SK-N-SH treated with all-trans-retinoic acid at 6 μM for 48 hours (cell line): ENCODE results near the gene BCAR3.

Source experiments
- ATAC-seq: fragments of 200-7000 bp; cut with Tn5 transposase; 3 replicates; pipeline ENCODE4 v1.9.1; 2020; ENCODE audit warnings: mild to moderate bottlenecking, moderate library complexity
- ARNTL ChIP-seq: fragments of 450-650 bp; formaldehyde crosslinking; IDR thresholded peaks from 2 replicates; pipeline ENCODE4 v1.5.0; 2020; ENCODE audit warnings: low read depth, mild to moderate bottlenecking, moderate library complexity, borderline replicate concordance
- BACH2 ChIP-seq: fragments of 250-450 bp; sonication (Bioruptor Pico); IDR thresholded peaks from 2 replicates; pipeline ENCODE4 v1.9.0; 2021; ENCODE audit warnings: mild to moderate bottlenecking, borderline replicate concordance
- ESRRG ChIP-seq: fragments of 250-450 bp; sonication (Bioruptor Pico); IDR thresholded peaks from 2 replicates; pipeline ENCODE4 v1.6.1; 2021; ENCODE audit warnings: mild to moderate bottlenecking
- GLIS3 ChIP-seq: fragments of 250-450 bp; sonication (Bioruptor Pico); IDR thresholded peaks from 2 replicates; pipeline ENCODE4 v1.5.0; 2020; ENCODE audit warnings: mild to moderate bottlenecking, moderate library complexity
- ISL1 ChIP-seq: fragments of 250-450 bp; sonication (Bioruptor Pico); IDR thresholded peaks from 2 replicates; pipeline ENCODE4 v2.1.2; 2022; ENCODE audit warnings: mild to moderate bottlenecking, moderate library complexity
- OSR1 ChIP-seq: fragments of 250-450 bp; sonication (Bioruptor Pico); IDR thresholded peaks from 2 replicates; pipeline ENCODE4 v1.8.0; 2022; ENCODE audit warnings: moderate library complexity, mild to moderate bottlenecking, inconsistent platforms
- PPARA ChIP-seq: fragments of 250-450 bp; sonication (Bioruptor Pico); IDR thresholded peaks from 2 replicates; pipeline ENCODE4 v1.5.0; 2020; ENCODE audit warnings: mild to moderate bottlenecking, borderline replicate concordance
- SNAI2 ChIP-seq: fragments of 250-450 bp; sonication (Bioruptor Pico); IDR thresholded peaks from 2 replicates; pipeline ENCODE4 v1.5.0; 2020; ENCODE audit warnings: mild to moderate bottlenecking, moderate library complexity
- TCF4 ChIP-seq: fragments of 250-450 bp; sonication (Bioruptor Pico); IDR thresholded peaks from 2 replicates; pipeline ENCODE4 v1.8.0; 2021; ENCODE audit warnings: mild to moderate bottlenecking, moderate library complexity, borderline replicate concordance
- TOX ChIP-seq: fragments of 250-450 bp; sonication (Bioruptor Pico); IDR thresholded peaks from 2 replicates; pipeline ENCODE4 v1.8.0; 2021; ENCODE audit warnings: mild to moderate bottlenecking, moderate library complexity, borderline replicate concordance
- ZC3H10 ChIP-seq: fragments of 250-450 bp; sonication (Bioruptor Pico); IDR thresholded peaks from 2 replicates; pipeline ENCODE4 v1.5.1; 2021; ENCODE audit warnings: mild to moderate bottlenecking, moderate library complexity
- ZFP3 ChIP-seq: fragments of 250-450 bp; sonication (Bioruptor Pico); IDR thresholded peaks from 2 replicates; pipeline ENCODE4 v1.5.0; 2020; ENCODE audit warnings: mild to moderate bottlenecking, moderate library complexity
- ZFP30 ChIP-seq: fragments of 450-650 bp; formaldehyde crosslinking; IDR thresholded peaks from 2 replicates; pipeline ENCODE4 v1.5.0; 2022; ENCODE audit warnings: mild to moderate bottlenecking, moderate library complexity
- ZNF565 ChIP-seq: fragments of 450-650 bp; formaldehyde crosslinking; conservative IDR thresholded peaks from 2 replicates; pipeline ENCODE4 v1.5.0; 2020; ENCODE audit warnings: low read depth, mild to moderate bottlenecking, moderate library complexity
- ZNF70 ChIP-seq: fragments of 450-650 bp; formaldehyde crosslinking; IDR thresholded peaks from 2 replicates; pipeline ENCODE4 v1.5.0; 2020; ENCODE audit warnings: mild to moderate bottlenecking, moderate library complexity
- ZNF8 ChIP-seq: fragments of 450-650 bp; formaldehyde crosslinking; IDR thresholded peaks from 2 replicates; pipeline ENCODE4 v1.5.0; 2020; ENCODE audit warnings: mild to moderate bottlenecking, moderate library complexity
- TF ChIP-seq, protein P1 (sequence below): fragments of 250-450 bp; sonication (Bioruptor Pico); IDR thresholded peaks from 2 replicates; pipeline ENCODE4 v1.5.1; 2020; ENCODE audit warnings: low read depth, mild to moderate bottlenecking, moderate library complexity
- TF ChIP-seq, protein P2 (sequence below): fragments of 250-450 bp; sonication (Bioruptor Pico); IDR thresholded peaks from 2 replicates; pipeline ENCODE4 v1.5.1; 2021; ENCODE audit warnings: mild to moderate bottlenecking, moderate library complexity
- TF ChIP-seq, protein P3 (sequence below): fragments of 250-450 bp; sonication (Bioruptor Pico); IDR thresholded peaks from 2 replicates; pipeline ENCODE4 v1.8.0; 2020; ENCODE audit warnings: mild to moderate bottlenecking, moderate library complexity, borderline replicate concordance
- TF ChIP-seq, protein P4 (sequence below): fragments of 250-450 bp; sonication (Bioruptor Pico); IDR thresholded peaks from 2 replicates; pipeline ENCODE4 v1.8.0; 2021; ENCODE audit warnings: low read depth, mild to moderate bottlenecking, moderate library complexity, borderline replicate concordance
- TF ChIP-seq, protein P5 (sequence below): fragments of 250-450 bp; sonication (Bioruptor Pico); IDR thresholded peaks from 2 replicates; pipeline ENCODE4 v1.5.0; 2020; ENCODE audit warnings: mild to moderate bottlenecking, moderate library complexity

Gene BCAR3

DNA sequence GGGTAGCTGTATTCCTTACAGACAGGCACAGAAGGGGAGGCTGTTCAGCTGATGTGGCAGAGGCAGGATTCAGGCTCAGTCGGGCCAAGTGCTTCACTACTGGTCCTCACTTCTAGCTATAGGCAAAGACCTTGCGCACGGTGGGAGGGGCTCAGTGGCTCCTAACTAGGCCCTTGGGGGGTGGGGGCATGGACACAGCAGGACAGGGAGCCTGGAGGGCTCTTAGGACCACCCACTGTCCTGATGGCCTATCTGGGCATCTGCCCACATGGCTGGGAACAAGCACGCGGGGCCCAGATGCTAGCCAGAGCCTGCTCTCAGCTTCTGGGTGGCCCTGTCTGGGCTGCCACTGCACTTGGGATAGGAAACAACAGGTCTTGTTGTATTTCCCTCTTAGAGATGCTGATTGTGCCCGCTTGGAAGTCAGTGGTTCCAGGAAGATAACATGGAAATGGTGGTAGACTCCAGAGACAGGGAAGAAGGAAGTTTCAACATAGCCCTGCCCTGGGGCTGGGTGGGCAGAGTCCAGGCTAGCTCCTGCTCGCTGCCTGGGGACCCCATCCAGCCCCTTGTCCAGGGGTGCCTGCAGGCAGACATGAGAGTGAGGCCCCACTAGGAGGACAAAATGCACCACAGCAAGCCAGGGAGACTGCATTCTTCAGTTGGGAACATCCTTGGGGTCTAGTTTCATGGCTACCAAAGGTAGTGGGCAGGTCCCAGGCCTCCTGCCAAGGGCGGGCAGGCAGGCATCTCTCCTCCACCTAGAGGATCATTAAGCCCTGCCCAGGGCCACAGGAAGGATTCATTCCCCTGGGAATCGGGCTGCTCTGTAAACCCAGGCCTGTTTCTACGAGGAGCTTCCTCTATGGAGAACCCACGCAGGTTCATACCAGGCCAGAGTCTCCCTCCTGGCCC is 102.5 kb downstream of the BCAR3 start:
- no peak for ATAC-seq
- TF ChIP-seq, protein P1, sequence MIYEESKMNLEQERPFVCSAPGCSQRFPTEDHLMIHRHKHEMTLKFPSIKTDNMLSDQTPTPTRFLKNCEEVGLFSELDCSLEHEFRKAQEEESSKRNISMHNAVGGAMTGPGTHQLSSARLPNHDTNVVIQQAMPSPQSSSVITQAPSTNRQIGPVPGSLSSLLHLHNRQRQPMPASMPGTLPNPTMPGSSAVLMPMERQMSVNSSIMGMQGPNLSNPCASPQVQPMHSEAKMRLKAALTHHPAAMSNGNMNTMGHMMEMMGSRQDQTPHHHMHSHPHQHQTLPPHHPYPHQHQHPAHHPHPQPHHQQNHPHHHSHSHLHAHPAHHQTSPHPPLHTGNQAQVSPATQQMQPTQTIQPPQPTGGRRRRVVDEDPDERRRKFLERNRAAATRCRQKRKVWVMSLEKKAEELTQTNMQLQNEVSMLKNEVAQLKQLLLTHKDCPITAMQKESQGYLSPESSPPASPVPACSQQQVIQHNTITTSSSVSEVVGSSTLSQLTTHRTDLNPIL (CRISPR knock-in tag) = no peak
- TF ChIP-seq SNAI2 (CRISPR knock-in tag) (no peak), OSR1 (CRISPR knock-in tag) (no peak), ZFP3 (CRISPR knock-in tag) (no peak), ARNTL (CRISPR knock-in tag) (no peak)
- TF ChIP-seq, protein P2, sequence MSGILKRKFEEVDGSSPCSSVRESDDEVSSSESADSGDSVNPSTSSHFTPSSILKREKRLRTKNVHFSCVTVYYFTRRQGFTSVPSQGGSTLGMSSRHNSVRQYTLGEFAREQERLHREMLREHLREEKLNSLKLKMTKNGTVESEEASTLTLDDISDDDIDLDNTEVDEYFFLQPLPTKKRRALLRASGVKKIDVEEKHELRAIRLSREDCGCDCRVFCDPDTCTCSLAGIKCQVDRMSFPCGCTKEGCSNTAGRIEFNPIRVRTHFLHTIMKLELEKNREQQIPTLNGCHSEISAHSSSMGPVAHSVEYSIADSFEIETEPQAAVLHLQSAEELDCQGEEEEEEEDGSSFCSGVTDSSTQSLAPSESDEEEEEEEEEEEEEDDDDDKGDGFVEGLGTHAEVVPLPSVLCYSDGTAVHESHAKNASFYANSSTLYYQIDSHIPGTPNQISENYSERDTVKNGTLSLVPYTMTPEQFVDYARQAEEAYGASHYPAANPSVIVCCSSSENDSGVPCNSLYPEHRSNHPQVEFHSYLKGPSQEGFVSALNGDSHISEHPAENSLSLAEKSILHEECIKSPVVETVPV = no peak
- TF ChIP-seq, protein P3, sequence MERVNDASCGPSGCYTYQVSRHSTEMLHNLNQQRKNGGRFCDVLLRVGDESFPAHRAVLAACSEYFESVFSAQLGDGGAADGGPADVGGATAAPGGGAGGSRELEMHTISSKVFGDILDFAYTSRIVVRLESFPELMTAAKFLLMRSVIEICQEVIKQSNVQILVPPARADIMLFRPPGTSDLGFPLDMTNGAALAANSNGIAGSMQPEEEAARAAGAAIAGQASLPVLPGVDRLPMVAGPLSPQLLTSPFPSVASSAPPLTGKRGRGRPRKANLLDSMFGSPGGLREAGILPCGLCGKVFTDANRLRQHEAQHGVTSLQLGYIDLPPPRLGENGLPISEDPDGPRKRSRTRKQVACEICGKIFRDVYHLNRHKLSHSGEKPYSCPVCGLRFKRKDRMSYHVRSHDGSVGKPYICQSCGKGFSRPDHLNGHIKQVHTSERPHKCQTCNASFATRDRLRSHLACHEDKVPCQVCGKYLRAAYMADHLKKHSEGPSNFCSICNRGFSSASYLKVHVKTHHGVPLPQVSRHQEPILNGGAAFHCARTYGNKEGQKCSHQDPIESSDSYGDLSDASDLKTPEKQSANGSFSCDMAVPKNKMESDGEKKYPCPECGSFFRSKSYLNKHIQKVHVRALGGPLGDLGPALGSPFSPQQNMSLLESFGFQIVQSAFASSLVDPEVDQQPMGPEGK (CRISPR knock-in tag) = no peak
- TF ChIP-seq, protein P4, sequence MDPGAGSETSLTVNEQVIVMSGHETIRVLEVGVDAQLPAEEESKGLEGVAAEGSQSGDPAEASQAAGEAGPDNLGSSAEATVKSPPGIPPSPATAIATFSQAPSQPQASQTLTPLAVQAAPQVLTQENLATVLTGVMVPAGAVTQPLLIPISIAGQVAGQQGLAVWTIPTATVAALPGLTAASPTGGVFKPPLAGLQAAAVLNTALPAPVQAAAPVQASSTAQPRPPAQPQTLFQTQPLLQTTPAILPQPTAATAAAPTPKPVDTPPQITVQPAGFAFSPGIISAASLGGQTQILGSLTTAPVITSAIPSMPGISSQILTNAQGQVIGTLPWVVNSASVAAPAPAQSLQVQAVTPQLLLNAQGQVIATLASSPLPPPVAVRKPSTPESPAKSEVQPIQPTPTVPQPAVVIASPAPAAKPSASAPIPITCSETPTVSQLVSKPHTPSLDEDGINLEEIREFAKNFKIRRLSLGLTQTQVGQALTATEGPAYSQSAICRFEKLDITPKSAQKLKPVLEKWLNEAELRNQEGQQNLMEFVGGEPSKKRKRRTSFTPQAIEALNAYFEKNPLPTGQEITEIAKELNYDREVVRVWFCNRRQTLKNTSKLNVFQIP (CRISPR knock-in tag) = no peak

DNA sequence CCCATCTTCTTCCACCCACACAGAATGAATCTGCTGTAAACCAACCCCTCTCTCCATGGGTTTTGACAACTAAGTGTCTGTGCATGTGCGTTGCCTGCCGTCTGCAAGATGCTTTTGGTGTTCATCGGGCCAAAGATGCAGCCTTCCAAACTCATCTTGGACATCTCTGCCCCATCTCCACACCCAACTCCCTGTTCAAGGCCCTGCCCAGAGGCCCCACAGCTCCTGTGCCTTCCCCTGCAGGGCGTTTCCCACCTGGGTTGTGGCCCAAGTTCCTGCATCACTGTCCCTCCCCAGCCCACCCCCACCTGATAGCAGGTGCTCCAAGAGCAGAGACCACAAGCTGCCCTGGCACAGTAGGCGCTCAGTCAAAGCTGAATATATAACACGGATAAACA is 103.2 kb downstream of the BCAR3 start:
- no peak for ATAC-seq
- TF ChIP-seq, protein P5, sequence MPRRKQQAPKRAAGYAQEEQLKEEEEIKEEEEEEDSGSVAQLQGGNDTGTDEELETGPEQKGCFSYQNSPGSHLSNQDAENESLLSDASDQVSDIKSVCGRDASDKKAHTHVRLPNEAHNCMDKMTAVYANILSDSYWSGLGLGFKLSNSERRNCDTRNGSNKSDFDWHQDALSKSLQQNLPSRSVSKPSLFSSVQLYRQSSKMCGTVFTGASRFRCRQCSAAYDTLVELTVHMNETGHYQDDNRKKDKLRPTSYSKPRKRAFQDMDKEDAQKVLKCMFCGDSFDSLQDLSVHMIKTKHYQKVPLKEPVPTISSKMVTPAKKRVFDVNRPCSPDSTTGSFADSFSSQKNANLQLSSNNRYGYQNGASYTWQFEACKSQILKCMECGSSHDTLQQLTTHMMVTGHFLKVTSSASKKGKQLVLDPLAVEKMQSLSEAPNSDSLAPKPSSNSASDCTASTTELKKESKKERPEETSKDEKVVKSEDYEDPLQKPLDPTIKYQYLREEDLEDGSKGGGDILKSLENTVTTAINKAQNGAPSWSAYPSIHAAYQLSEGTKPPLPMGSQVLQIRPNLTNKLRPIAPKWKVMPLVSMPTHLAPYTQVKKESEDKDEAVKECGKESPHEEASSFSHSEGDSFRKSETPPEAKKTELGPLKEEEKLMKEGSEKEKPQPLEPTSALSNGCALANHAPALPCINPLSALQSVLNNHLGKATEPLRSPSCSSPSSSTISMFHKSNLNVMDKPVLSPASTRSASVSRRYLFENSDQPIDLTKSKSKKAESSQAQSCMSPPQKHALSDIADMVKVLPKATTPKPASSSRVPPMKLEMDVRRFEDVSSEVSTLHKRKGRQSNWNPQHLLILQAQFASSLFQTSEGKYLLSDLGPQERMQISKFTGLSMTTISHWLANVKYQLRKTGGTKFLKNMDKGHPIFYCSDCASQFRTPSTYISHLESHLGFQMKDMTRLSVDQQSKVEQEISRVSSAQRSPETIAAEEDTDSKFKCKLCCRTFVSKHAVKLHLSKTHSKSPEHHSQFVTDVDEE (CRISPR knock-in tag) = no peak
- TF ChIP-seq ZNF565 (CRISPR knock-in tag) (no peak), GLIS3 (CRISPR knock-in tag) (no peak), ZFP30 (CRISPR knock-in tag) (no peak), SNAI2 (CRISPR knock-in tag) (no peak), ESRRG (CRISPR knock-in tag) (no peak), BACH2 (CRISPR knock-in tag) (no peak), TOX (CRISPR knock-in tag) (no peak), TCF4 (CRISPR knock-in tag) (no peak), ARNTL (CRISPR knock-in tag) (no peak), PPARA (CRISPR knock-in tag) (no peak), ZNF8 (CRISPR knock-in tag) (no peak), ZFP3 (CRISPR knock-in tag) (no peak), OSR1 (CRISPR knock-in tag) (no peak), ISL1 (CRISPR knock-in tag) (no peak), ZC3H10 (no peak), ZNF70 (CRISPR knock-in tag) (no peak)
- TF ChIP-seq, protein P2 = no peak
- TF ChIP-seq, protein P4 (CRISPR knock-in tag) = no peak
